ENCODE results near the gene SF3B2.

DNA sequence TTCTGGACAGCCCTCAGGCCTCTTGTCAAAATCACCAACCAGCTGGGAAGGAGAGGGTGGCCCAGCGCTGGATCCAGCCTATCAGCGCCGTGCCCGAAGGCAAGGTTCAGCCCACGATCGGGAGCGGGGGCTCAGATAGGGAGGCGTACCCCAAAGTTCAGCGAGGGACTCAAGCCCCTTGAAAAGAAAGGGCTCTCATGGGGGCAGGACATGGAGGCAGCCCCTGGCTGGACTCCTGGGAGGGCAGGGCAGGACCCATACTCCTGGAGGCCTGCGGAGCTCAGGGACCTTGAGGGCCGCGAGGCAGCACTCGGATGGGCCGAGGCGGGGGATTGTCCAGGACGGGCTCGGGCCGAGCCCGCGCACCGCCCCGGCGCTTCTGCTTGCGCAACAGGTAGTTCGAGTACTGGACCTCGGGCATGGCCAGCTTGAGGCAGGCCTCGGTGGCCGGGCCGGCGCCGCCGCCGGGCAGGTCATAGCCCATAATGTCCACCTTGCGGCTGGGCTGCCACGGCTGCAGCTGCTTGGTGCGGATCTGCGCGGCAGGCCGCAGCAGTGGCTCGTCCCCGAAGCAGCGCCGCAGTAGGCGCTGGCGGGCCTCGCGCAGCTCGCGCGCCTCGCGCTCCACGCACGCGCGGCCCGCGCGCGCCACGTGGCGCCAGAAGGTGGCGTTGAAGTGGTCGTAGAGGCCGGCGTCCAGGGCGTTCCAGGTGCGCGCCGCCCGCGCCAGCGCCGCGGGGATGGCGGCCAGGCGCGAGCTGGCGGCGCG, 9.8 kb upstream of the SF3B2 start:
- TF ChIP-seq EZH2 (IDR thresholded peaks at IDR 0.05) (no peak), POLR2AphosphoS5 (IDR thresholded peaks at IDR 0.05; ENCODE audit: borderline replicate concordance, low read depth, low read length) (no peak)

Data from SK-N-MC (cell line).